Measurements from ENCODE around the gene DRC7. TPM values are rescaled to one million over a fixed set of nuclear protein-coding genes. Genes with fewer than 3 reads are reported as not detected.

DRC7 gene
- total and polyA plus RNA-seq, 9 of the 15 experiments (the other 6 are each of a cell fraction or from before 2014, with no cell fraction given): 0.04 to 0.33 (median 0.12) TPM; not detected in 3

GRCh38 chr16:57652695-57653471 lies 41.7 kb upstream of the DRC7 start:
- H4K20me1 ChIP-seq (replicated peaks; ENCODE audit: control insufficient read depth, insufficient read depth, low read length): 0 out of 2 replicates have a peak, but pooled peaks cover 7% of the 10 kb centered on the region
- no peak overlapping the region for H3K9ac ChIP-seq (ENCODE audit: insufficient read depth in 1 of 2, low read depth in 2 of 2, low read length in 2 of 2)
- FAIRE-seq: no peak
- H3K4me1 ChIP-seq (replicated peaks in 1 of 2; ENCODE audit: control insufficient read depth in 2 of 2, insufficient read depth in 2 of 2, low read length in 2 of 2): peaks cover 0 to 21% of the 10 kb centered on the region in 2 experiments; a peak in 2 of 5 replicates
- H3K27me3 ChIP-seq (ENCODE audit: control insufficient read depth in 2 of 2, insufficient read depth in 2 of 2, low read length in 2 of 2): peaks cover 0 to 3% of the 10 kb centered on the region in 2 experiments; a peak in 1 of 5 replicates
- in situ Hi-C loops (cut with MboI): no loop called here
- H3K27ac ChIP-seq (ENCODE audit: extremely low read depth, low read depth, low read length): no peak overlapping the region
- CTCF ChIA-PET (ENCODE audit: low intra/inter-chr PET ratio): no interaction called here
- TF ChIP-seq E4F1 (CRISPR knock-in tag; IDR thresholded peaks at IDR 0.05; ENCODE audit: borderline replicate concordance): no peak
- TF ChIP-seq RBFOX2 (IDR thresholded peaks at IDR 0.05; ENCODE audit: low read depth, low read length): no peak
- no peak for TF ChIP-seq HIVEP1 (CRISPR knock-in tag; IDR thresholded peaks at IDR 0.05)
- no peak for TF ChIP-seq RREB1 (CRISPR knock-in tag; IDR thresholded peaks at IDR 0.05)
- no peak for TF ChIP-seq LEF1 (IDR thresholded peaks at IDR 0.05)
- H3K9me3 ChIP-seq (replicated peaks; ENCODE audit: control insufficient read depth, insufficient read depth, low read depth, low read length): no peaks in the 10 kb centered on the region
- intact Hi-C loops (cut with micrococcal nuclease): loop anchor here (10.0 kb wide), 1 partner anchor 212 kb away; no protein-coding TSS in a partner anchor
- H3K4me2 ChIP-seq (ENCODE audit: insufficient read depth, low read length): no peak overlapping the region
- H3K9me1 ChIP-seq (ENCODE audit: control insufficient read depth, insufficient read depth, low read length): no peaks in the 10 kb centered on the region
- no peaks in the 10 kb centered on the region for H3K36me3 ChIP-seq (ENCODE audit: control insufficient read depth, insufficient read depth, low read length)
- WGBS (ENCODE audit: insufficient coverage, low coverage, missing lambda C conversion rate): 61% methylated on average over 20 of the region's 23 CpGs
- no TSS peak for BruUV-seq (replicated peaks)
- no peaks in the 10 kb centered on the region for H3K79me2 ChIP-seq (ENCODE audit: control insufficient read depth, insufficient read depth, low read length)
- POLR2A ChIA-PET: interaction anchor here (0.6 to 1.3 kb wide), 3 partner anchors 9 to 116 kb away, joined by 3 to 4 read pairs (median 3); no protein-coding TSS in a partner anchor
- no peak for ATAC-seq
- no peak for DNase-seq (ENCODE audit: extremely low read depth in 1 of 4, low spot score in 3 of 4)
- no peak overlapping the region for H2AFZ ChIP-seq (ENCODE audit: low read depth, low read length)
- no peak overlapping the region for H3K4me3 ChIP-seq
